Glutamatergic neuron (in vitro differentiated cells): ENCODE data around the gene CCDC33. TPM values are rescaled to one million over a fixed set of nuclear protein-coding genes. Genes with fewer than 3 reads are reported as not detected.
A peak's percentile ranks its signal among the peaks of the same experiment; 100 is the strongest.

ENCODE experiments used
- DNase-seq: peaks from one replicate; pipeline ENCODE4 v3.0.0; 2022
- H3K27ac Mint-ChIP-seq: one replicate; pipeline ENCODE4 v1.8.0; 2020; ENCODE audit warnings: mild to moderate bottlenecking, mixed read lengths, inconsistent platforms; ENCODE audit not compliant: unreplicated experiment
- H3K27me3 Mint-ChIP-seq: one replicate; pipeline ENCODE4 v1.8.0; 2020; ENCODE audit warnings: mild to moderate bottlenecking, moderate library complexity, mixed read lengths, inconsistent platforms; ENCODE audit not compliant: unreplicated experiment
- H3K36me3 Mint-ChIP-seq: one replicate; pipeline ENCODE4 v1.8.0; 2020; ENCODE audit warnings: mild to moderate bottlenecking, mixed read lengths, inconsistent platforms; ENCODE audit not compliant: unreplicated experiment
- H3K4me1 Mint-ChIP-seq: one replicate; pipeline ENCODE4 v1.8.0; 2020; ENCODE audit warnings: mild to moderate bottlenecking, low read depth, mixed read lengths, inconsistent platforms; ENCODE audit not compliant: unreplicated experiment
- H3K4me3 Mint-ChIP-seq: one replicate; pipeline ENCODE4 v1.8.0; 2020; ENCODE audit warnings: mild to moderate bottlenecking, mixed read lengths, inconsistent platforms; ENCODE audit not compliant: unreplicated experiment
- H3K9me3 Mint-ChIP-seq: one replicate; pipeline ENCODE4 v1.8.0; 2020; ENCODE audit warnings: mild to moderate bottlenecking, moderate library complexity, mixed read lengths, inconsistent platforms; ENCODE audit not compliant: unreplicated experiment
- CTCF ChIP-seq: fragments of 200-600 bp; sonication (generic); IDR thresholded peaks from one replicate; pipeline ENCODE4 v1.5.0; 2021; ENCODE audit not compliant: partially characterized antibody, unreplicated experiment
- total RNA-seq: library from RNA; stranded (reverse); fragmentation: NEBNext Ultra II Directional; extraction: Animal tissue kit (Norgen Biotek cat#: 25700); gene quantifications from one replicate; pipeline ENCODE4 v1.2.1, GENCODE V29; 2021; ENCODE audit not compliant: unreplicated experiment

CCDC33 gene
- total RNA-seq, 1 donor from 2014 or later = 0.49 TPM

- no peak overlapping the region for H3K27ac Mint-ChIP-seq
- no peaks in the 10 kb centered on the region for H3K36me3 Mint-ChIP-seq
- peaks cover 6% of the 10 kb centered on the region for H3K9me3 Mint-ChIP-seq
- DNase-seq = no peak
- H3K4me1 Mint-ChIP-seq = peaks cover 28% of the 10 kb centered on the region
- TF ChIP-seq CTCF = no peak
- H3K4me3 Mint-ChIP-seq = no peak overlapping the region
- H3K27me3 Mint-ChIP-seq = peaks cover 2% of the 10 kb centered on the region
These were observed 36.9 kb upstream of the CCDC33 start for GRCh38 chr15:74199297-74199652.

- peaks cover 6% of the 10 kb centered on the region for H3K9me3 Mint-ChIP-seq
- peaks cover 28% of the 10 kb centered on the region for H3K4me1 Mint-ChIP-seq
- no peak overlapping the region for H3K27ac Mint-ChIP-seq
- no peak overlapping the region for H3K4me3 Mint-ChIP-seq
- peaks cover 2% of the 10 kb centered on the region for H3K27me3 Mint-ChIP-seq
- no peak for TF ChIP-seq CTCF
- no peaks in the 10 kb centered on the region for H3K36me3 Mint-ChIP-seq
- no peak for DNase-seq
These were observed 35.7 kb upstream of the CCDC33 start for GRCh38 chr15:74200412-74200815.

GRCh38 chr15:74200871-74201419 lies 35.2 kb upstream of the CCDC33 start:
- Mint-ChIP-seq H3K4me1 (peaks cover 28% of the 10 kb centered on the region), H3K27me3 (peaks cover 2% of the 10 kb centered on the region), H3K27ac (no peak overlapping the region), H3K36me3 (no peaks in the 10 kb centered on the region), H3K4me3 (peak overlapping the region; percentile 34), H3K9me3 (peaks cover 6% of the 10 kb centered on the region)
- no peak for DNase-seq
- TF ChIP-seq CTCF = no peak

GRCh38 chr15:74201710-74202420 lies 34.3 kb upstream of the CCDC33 start:
- no peak for TF ChIP-seq CTCF
- no peaks in the 10 kb centered on the region for H3K36me3 Mint-ChIP-seq
- peaks cover 28% of the 10 kb centered on the region for H3K4me1 Mint-ChIP-seq
- DNase-seq = no peak
- H3K27me3 Mint-ChIP-seq = peaks cover 2% of the 10 kb centered on the region
- H3K4me3 Mint-ChIP-seq = peak overlapping the region; percentile 59
- peaks cover 8% of the 10 kb centered on the region for H3K9me3 Mint-ChIP-seq
- H3K27ac Mint-ChIP-seq = peak overlapping the region; percentile 43
